GM12878 (cell line): ENCODE results near the gene SNRPD2. TPM values are rescaled to one million over a fixed set of nuclear protein-coding genes. Genes with fewer than 3 reads are reported as not detected.

ENCODE experiments used
- ATAC-seq: fragments of 200-7000 bp; cut with Tn5 transposase; 3 replicates; pipeline ENCODE4 v1.9.1; 2020; ENCODE audit warnings: mild to moderate bottlenecking, moderate library complexity
- BruUV-seq: library from RNA; stranded (reverse); fragments of 400-500 nt; replicated peaks from 2 replicates; lab custom pipeline; 2021; lab: Mats Ljungman, UMichigan
- CTCF ChIA-PET: fragments of 300-600 bp; sonication (Branson Sonifier 250); formaldehyde crosslinking; extraction: SDS; loops from one replicate; lab custom pipeline; 2021; ENCODE audit warnings: inconsistent platforms; lab: Yijun Ruan, JAX
- POLR2A ChIA-PET: fragments of 350-600 bp; formaldehyde crosslinking; extraction: SDS; loops from one replicate; lab custom pipeline; 2021; ENCODE audit warnings: inconsistent platforms; lab: Charles Lee
- RAD21 ChIA-PET: fragments of 300-600 bp; sonication (Branson Sonifier 250); formaldehyde crosslinking; loops from one replicate; lab custom pipeline; 2023; ENCODE audit warnings: antibody characterized with exemption; ENCODE audit not compliant: unreplicated experiment; lab: Charles Lee
- SMC1A ChIA-PET: fragments of 300-600 bp; sonication (Branson Sonifier 250); formaldehyde crosslinking; loops from one replicate; lab custom pipeline; 2023; ENCODE audit not compliant: unreplicated experiment, uncharacterized antibody; lab: Charles Lee
- DNase-seq: peaks from one replicate; pipeline ENCODE4 v3.0.0-alpha.2; 2011; ENCODE audit warnings: low read depth, low spot score
- FAIRE-seq: peaks from 3 replicates; lab custom pipeline; 2011; peaks lifted over from hg19 to GRCh38; lab: Jason Lieb, UNC
- H2AFZ ChIP-seq: 2 replicates; pipeline ENCODE4 v1.6.0; 2011; ENCODE audit warnings: low read depth, low read length, control low read depth; ENCODE audit not compliant: control insufficient read depth
- H3K27ac ChIP-seq: 2 replicates; pipeline ENCODE4 v1.5.1; 2011; ENCODE audit warnings: control low read depth; ENCODE audit not compliant: control insufficient read depth, insufficient read depth
- H3K27me3 ChIP-seq, 2 experiments: replicated peaks in 1 of 2; 2 replicates each; pipeline versions ENCODE4 v1.6.0 to v1.6.1; 2011; ENCODE audit warnings: low read length in 1 of 2; ENCODE audit not compliant: control insufficient read depth in 2 of 2, insufficient read depth in 2 of 2
- H3K36me3 ChIP-seq, 2 experiments: 2 replicates each; pipeline ENCODE4 v1.5.1; 2011; ENCODE audit warnings: low read length in 1 of 2; ENCODE audit not compliant: control insufficient read depth in 2 of 2, insufficient read depth in 2 of 2
- H3K4me1 ChIP-seq: 2 replicates; pipeline ENCODE4 v1.6.1; 2011; ENCODE audit warnings: mild to moderate bottlenecking, low read length, moderate library complexity, mixed read lengths; ENCODE audit not compliant: control insufficient read depth, insufficient read depth
- H3K4me2 ChIP-seq: 2 replicates; pipeline ENCODE4 v1.6.0; 2011; ENCODE audit warnings: control low read depth; ENCODE audit not compliant: control insufficient read depth, insufficient read depth
- H3K4me3 ChIP-seq: fragments of 200-600 bp; sonication (generic); 2 replicates; pipeline ENCODE4 v1.5.1; 2016
- H3K79me2 ChIP-seq: 2 replicates; pipeline ENCODE4 v1.6.0; 2011; ENCODE audit warnings: low read length; ENCODE audit not compliant: control insufficient read depth, insufficient read depth
- H3K9ac ChIP-seq: 2 replicates; pipeline ENCODE4 v1.8.0; 2011; ENCODE audit warnings: low read length, control low read depth, mixed read lengths; ENCODE audit not compliant: control insufficient read depth, insufficient read depth
- H3K9me3 ChIP-seq: replicated peaks from 3 replicates; pipeline ENCODE4 v1.5.1; 2011; ENCODE audit warnings: mild to moderate bottlenecking, low read length; ENCODE audit not compliant: control insufficient read depth, insufficient read depth
- H4K20me1 ChIP-seq: 2 replicates; pipeline ENCODE4 v1.6.0; 2011; ENCODE audit not compliant: control insufficient read depth, insufficient read depth
- ATF3 ChIP-seq: IDR thresholded peaks from 2 replicates; pipeline ENCODE4 v1.6.1; 2011; ENCODE audit warnings: low read depth, mild to moderate bottlenecking, low read length, moderate library complexity, borderline replicate concordance; ENCODE audit errors: extremely low read depth
- BCLAF1 ChIP-seq: fragments of 450-650 bp; IDR thresholded peaks from 2 replicates; pipeline ENCODE4 v1.6.1; 2017; ENCODE audit warnings: antibody characterized with exemption, mild to moderate bottlenecking, moderate library complexity
- CHD4 ChIP-seq: fragments of 200-600 bp; sonication (generic); IDR thresholded peaks from 2 replicates; pipeline ENCODE4 v1.6.1; 2016; ENCODE audit warnings: mild to moderate bottlenecking
- FOS ChIP-seq: IDR thresholded peaks from 3 replicates; pipeline ENCODE4 v1.6.1; 2011; ENCODE audit warnings: borderline replicate concordance; ENCODE audit not compliant: insufficient read length; ENCODE audit errors: extremely low read depth
- HDAC2 ChIP-seq: fragments of 200-600 bp; sonication (generic); IDR thresholded peaks from 2 replicates; pipeline ENCODE4 v1.6.1; 2017
- IRF5 ChIP-seq: fragments of 450-650 bp; IDR thresholded peaks from 2 replicates; pipeline ENCODE4 v1.6.1; 2017; ENCODE audit warnings: borderline replicate concordance
- KDM1A ChIP-seq: fragments of 200-600 bp; sonication (generic); IDR thresholded peaks from 2 replicates; pipeline ENCODE4 v1.6.1; 2016; ENCODE audit warnings: borderline replicate concordance
- MYC ChIP-seq: IDR thresholded peaks from 2 replicates; pipeline ENCODE4 v1.6.1; 2011; ENCODE audit warnings: mild to moderate bottlenecking, low read length, moderate library complexity, inconsistent platforms; ENCODE audit not compliant: insufficient read depth, insufficient replicate concordance, insufficient read length, severe bottlenecking
- POLR2AphosphoS5 ChIP-seq: IDR thresholded peaks from 2 replicates; pipeline ENCODE4 v1.6.1; 2011; ENCODE audit warnings: mild to moderate bottlenecking, low read length, inconsistent platforms
- POU2F2 ChIP-seq: IDR thresholded peaks from 3 replicates; pipeline ENCODE4 v1.6.1; 2011; ENCODE audit warnings: low read depth, mild to moderate bottlenecking, low read length, borderline replicate concordance
- RAD21 ChIP-seq: IDR thresholded peaks from 2 replicates; pipeline ENCODE4 v1.6.1; 2011; ENCODE audit warnings: mild to moderate bottlenecking, low read depth, low read length, moderate library complexity; ENCODE audit not compliant: insufficient read depth
- SKIL ChIP-seq: fragments of 450-650 bp; IDR thresholded peaks from 2 replicates; pipeline ENCODE4 v1.6.1; 2017; ENCODE audit warnings: mild to moderate bottlenecking, low read depth, inconsistent platforms; ENCODE audit not compliant: poor library complexity, severe bottlenecking
- SMAD1 ChIP-seq: fragments of 450-650 bp; IDR thresholded peaks from 2 replicates; pipeline ENCODE4 v1.6.1; 2018; ENCODE audit warnings: mild to moderate bottlenecking, low read depth; ENCODE audit not compliant: partially characterized antibody
- SP1 ChIP-seq: IDR thresholded peaks from one replicate; pipeline ENCODE4 v1.6.1; 2011; ENCODE audit warnings: low read depth, low read length
- SREBF1 ChIP-seq: IDR thresholded peaks from 2 replicates; pipeline ENCODE4 v1.6.1; 2012; ENCODE audit warnings: mild to moderate bottlenecking, low read length
- YY1 ChIP-seq: IDR thresholded peaks from 2 replicates; pipeline ENCODE4 v1.6.1; 2011; ENCODE audit warnings: low read depth, mild to moderate bottlenecking, low read length
- ZZZ3 ChIP-seq: IDR thresholded peaks from 2 replicates; pipeline ENCODE4 v1.6.1; 2011; ENCODE audit warnings: low read depth; ENCODE audit not compliant: control insufficient read depth, insufficient read length
- WGBS: methylation state at CpG from one replicate; pipeline ENCODE4 v1.1.6; 2016; ENCODE audit warnings: low lambda C conversion rate; ENCODE audit not compliant: insufficient replicate concordance, insufficient coverage; ENCODE audit errors: missing lambda C conversion rate; 5-methylcytosine and 5-hydroxymethylcytosine counted together
- in situ Hi-C: fragments of 300-500 bp; cut with MboI; formaldehyde crosslinking; loops from 9 replicates; pipeline ENCODE4 v1.14.3; 2018; ENCODE audit warnings: mixed read lengths
- intact Hi-C: fragments of 100-400 bp; cut with micrococcal nuclease; formaldehyde crosslinking; loops from one replicate; pipeline ENCODE4 v1.14.2; 2022; ENCODE audit not compliant: unreplicated experiment
- polyA plus RNA-seq, 11 experiments: library from polyadenylated mRNA; depleted of rRNA in 4 of 11; unstranded in 6 of 11; stranded (reverse) in 5 of 11; fragments of >200 nt; fragmentation: Nextera tagmentation in 4 of 11; fragmentation: Illumina TruSeq in 1 of 11; extraction: Ambion mirVana in 4 of 11; extraction: Trizol in 1 of 11; gene quantifications; 1 replicate in 1 of 11; 2 replicates in 10 of 11; pipeline versions ENCODE4 v1.2.1 to v1.2.3, GENCODE V29; 2011 to 2016; ENCODE audit warnings: inconsistent platforms in 2 of 11, missing spikeins in 2 of 11, low read depth in 1 of 11
- total RNA-seq, 4 experiments: library from RNA; depleted of rRNA in 3 of 4; stranded (reverse); fragments of >200 nt in 3 of 4; fragmentation: Illumina TruSeq in 1 of 4; extraction: Trizol in 1 of 4; gene quantifications; 2 replicates each; pipeline versions ENCODE4 v1.2.1 to v1.2.3, GENCODE V29; 2013 to 2021

Gene SNRPD2
- total and polyA plus RNA-seq, 10 of the 15 experiments (the other 5 are each of a cell fraction or from before 2014, with no cell fraction given): 526 to 3,621 (median 951) TPM

- Histone ChIP-seq H3K9me3 (no peaks in the 10 kb centered on the region), H3K27ac (peak overlapping the region; percentile 90), H3K4me1 (peaks cover 4% of the 10 kb centered on the region; the same call in 1 of the 2 replicates), H3K4me2 (peak overlapping the region; percentile 69), H3K4me3 (peak overlapping the region; percentile 97), H3K79me2 (peaks cover 61% of the 10 kb centered on the region), H4K20me1 (no peaks in the 10 kb centered on the region; the same call in 1 of the 2 replicates), H3K27me3 (no peaks in the 10 kb centered on the region), H3K36me3 (peaks cover 0 to 7% of the 10 kb centered on the region in 2 experiments; a peak in 2 of 4 replicates), H2AFZ (no peak overlapping the region; the same call in 1 of the 2 replicates), H3K9ac (peak overlapping the region; percentile 87)
- peak; percentile 51 for DNase-seq
- ChIA-PET SMC1A (interaction anchor here (0.8 to 3.3 kb wide), 7 partner anchors 10 to 56 kb away, joined by 3 to 35 read pairs (median 11); partner anchors contain the start of genes QPCTL, SIX5 and SNRPD2), RAD21 (interaction anchor here (0.6 to 3.0 kb wide), 9 partner anchors 12 to 88 kb away, joined by 3 to 27 read pairs (median 6); partner anchors contain the start of genes GIPR, QPCTL, SIX5 and SNRPD2), CTCF (interaction anchor here (0.7 to 3.0 kb wide), 17 partner anchors 10 to 164 kb away, joined by 3 to 15 read pairs (median 5); partner anchors contain the start of genes QPCTL, SIX5 and SNRPD2), POLR2A (interaction anchor here (0.6 to 3.8 kb wide), 10 partner anchors 12 to 133 kb away, joined by 3 to 58 read pairs (median 6); partner anchors contain the start of genes QPCTL, SIX5, SNRPD2 and SYMPK)
- in situ Hi-C loops: no loop called here
- intact Hi-C loops: loop anchor here (1.0 to 5.0 kb wide), 2 partner anchors 24 to 37 kb away; partner anchors contain the start of gene SIX5
- peak; percentile 52 for ATAC-seq
- TSS peak; percentile 77 for BruUV-seq
- FAIRE-seq: peak; percentile 93
- WGBS: 0% methylated on average over 10 of the region's 10 CpGs
- TF ChIP-seq ZZZ3 (no peak), YY1 (0 out of 2 replicates have a peak, but pooled peaks have one; percentile 28), IRF5 (no peak), ATF3 (no peak), SKIL (no peak), HDAC2 (no peak), SREBF1 (no peak), BCLAF1 (no peak), SMAD1 (no peak), SP1 (no peak), FOS (no peak), CHD4 (no peak), KDM1A (no peak), POLR2AphosphoS5 (peak; percentile 71), RAD21 (no peak), MYC (no peak), POU2F2 (no peak)
Measured at GRCh38 chr19:45729800-45730290, 38.1 kb upstream of the SNRPD2 start.
